Kidney glomerular epithelial cell (primary cell): ENCODE results near the gene PPM1D.
A peak's percentile ranks its signal among the peaks of the same experiment; 100 is the strongest.
"Not testable (repeated sequence)": the region's sequence is repeated elsewhere in the genome, so short reads cannot be mapped to it uniquely, and the experiment has no call there.

ENCODE experiments used
- DNase-seq: peaks from one replicate; lab custom pipeline; 2025; lab: John Stamatoyannopoulos, UW

The PPM1D gene

DNA sequence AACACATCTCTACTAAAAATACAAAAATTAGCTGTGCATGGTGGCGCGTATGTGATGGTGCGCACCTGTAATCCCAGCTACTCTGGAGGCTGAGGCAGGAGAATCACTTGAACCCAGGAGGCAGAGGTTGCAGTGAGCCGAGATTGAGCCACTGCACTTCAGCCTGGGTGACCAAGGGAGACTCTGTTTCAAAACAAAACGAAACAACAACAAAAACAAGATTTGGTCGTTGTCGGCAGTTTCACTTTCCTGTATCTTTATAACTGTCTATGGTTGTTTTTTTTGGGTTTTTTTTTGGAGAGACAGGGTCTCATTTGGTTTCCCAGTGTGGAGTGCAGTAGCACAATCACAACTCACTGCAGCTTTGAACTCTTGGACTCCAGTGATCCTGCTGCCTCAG, 68.7 kb downstream of the PPM1D start:
- DNase-seq: not testable (repeated sequence)

DNA sequence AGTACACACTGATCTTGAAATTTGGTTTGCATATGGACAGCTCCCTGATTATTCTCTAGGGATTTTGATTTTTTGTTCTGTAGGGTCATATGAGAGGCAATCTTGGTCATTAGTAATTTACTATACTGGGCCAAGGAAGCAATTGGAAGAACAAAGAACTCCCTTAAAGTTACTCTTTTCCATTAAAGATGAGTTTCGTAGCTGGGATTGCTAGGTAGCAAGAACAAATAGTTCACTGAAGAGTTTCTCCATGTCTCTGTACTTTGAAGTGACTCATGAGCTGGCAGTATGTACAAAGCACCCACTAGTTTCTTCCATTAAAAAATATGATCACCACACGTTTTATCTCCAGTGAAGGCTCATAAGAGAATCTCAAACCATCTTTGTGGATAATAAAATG, 71.5 kb downstream of the PPM1D start:
- no peak for DNase-seq

DNA sequence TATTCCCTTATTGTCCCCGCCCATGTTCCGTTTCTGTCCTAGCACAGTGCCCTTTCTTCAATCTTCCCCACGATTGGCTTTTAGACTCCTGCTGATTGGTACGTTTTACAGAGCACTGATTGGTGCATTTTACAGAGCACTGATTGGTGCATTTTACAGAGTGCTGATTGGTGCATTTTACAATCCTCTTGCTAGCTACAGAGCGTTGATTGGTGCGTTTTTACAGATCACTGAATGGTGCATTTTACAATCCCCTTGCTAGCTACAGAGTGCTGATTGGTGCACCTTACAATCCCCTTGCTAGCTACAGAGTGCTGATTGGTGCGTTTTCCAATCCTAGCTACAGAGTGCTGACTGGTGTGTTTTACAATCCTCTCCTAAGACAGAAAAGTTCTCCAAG, 74.6 kb downstream of the PPM1D start:
- not testable (repeated sequence) for DNase-seq

DNA sequence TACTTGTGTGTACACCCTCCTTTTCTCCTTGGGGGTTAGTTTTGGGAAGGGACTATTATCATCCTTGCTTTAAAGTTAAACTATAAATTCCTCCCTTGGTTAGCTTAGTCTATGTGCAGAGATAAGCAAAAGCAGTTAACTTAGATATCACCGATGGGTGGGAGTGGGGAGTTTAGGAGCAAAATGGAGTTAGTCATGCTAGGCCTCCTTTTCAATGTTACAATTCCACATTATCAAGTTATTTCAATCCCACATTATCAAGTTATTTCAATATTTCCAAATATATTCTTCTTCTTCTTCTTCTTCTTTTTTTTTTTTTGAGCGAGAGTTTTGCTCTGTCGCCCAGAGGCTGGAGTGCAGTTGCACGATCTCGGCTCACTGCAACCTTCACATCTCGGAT, 76.0 kb downstream of the PPM1D start:
- DNase-seq: no peak

DNA sequence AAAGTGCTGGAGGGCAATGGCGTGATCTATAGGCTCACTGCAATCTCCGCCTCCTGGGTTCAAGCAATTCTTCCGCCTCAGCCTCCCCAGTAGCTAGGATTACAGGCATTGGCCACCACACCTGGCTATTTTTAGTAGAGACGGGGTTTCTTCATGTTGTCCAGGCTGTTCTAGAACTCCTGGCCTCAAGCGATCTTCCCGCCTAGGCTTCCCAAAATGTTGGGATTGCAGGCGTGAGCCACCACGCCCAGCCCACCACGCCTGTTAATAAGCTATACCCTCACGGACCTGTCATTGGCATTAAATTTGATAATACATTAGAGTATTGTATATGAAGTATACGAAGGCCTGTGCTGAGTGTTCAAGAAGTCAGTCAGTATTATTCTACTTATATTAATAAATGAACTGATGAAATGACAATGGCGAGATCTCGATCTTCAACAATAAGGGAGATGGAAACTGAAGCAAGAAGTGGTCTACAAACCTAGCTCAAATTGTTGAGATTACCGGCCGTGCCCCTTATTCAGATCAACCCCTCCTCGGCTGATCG, 76.8 kb downstream of the PPM1D start:
- no peak for DNase-seq

DNA sequence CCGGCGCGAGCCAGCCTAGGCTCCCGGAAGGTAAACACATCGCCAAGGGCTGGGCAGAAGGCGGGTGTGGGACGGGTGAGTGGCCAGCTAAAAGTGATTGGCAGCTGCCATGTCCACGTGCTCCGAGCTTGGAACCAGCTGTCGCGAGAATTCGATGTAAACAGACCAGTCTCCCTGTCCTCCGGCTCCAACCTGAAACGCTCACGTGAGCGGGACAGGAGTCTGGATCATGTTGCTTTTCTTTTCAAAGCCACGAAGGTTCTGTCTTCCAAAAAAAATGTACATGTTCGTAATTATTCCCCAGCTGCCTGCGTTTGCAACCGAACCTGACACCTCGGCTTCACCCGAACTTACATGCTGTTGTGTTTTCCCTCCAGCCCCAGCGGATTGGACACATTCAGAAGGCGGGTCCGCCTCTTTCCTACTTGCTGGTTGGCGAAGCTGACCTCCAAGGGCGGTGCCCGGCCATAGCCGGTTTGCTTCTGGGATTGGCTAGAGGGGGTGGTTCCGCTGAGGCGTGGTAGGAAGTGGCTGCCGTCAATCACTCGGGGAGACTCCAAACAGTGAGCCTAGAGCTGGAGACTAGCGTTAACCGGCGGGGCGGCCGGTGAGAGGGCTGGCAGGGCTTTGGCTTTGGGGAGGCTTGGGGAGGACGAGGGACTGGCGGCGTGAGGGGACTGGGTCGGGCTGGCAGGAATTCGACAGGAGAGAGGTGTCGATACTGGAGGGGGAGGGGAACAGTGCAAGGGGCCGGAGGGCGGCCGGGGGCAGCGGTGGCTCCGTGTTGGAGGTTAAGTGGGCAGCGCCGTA, 77.5 kb downstream of the PPM1D start, which contains the start of gene BCAS3:
TSS of gene BCAS3 (plus strand) at position 544 of the 810 bp plus-strand sequence.
- peak; percentile 100 for DNase-seq

DNA sequence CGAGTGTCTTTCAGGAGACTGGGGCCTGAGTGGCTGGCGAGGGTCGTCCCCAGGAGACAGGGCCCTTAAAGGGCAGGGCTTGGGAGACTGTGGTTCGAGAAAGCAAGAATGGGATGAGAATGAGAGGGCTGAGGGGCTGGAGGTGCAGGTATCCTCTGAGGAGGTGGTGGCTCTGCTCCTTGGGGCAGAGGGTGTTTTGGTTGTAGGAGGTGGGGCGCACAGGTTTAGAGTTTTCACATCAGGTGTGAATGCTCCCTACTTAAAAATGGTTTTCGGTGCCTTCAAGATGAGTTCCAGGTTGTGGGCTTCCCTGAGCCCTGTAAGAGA, 78.1 kb downstream of the PPM1D start:
- DNase-seq: no peak

DNA sequence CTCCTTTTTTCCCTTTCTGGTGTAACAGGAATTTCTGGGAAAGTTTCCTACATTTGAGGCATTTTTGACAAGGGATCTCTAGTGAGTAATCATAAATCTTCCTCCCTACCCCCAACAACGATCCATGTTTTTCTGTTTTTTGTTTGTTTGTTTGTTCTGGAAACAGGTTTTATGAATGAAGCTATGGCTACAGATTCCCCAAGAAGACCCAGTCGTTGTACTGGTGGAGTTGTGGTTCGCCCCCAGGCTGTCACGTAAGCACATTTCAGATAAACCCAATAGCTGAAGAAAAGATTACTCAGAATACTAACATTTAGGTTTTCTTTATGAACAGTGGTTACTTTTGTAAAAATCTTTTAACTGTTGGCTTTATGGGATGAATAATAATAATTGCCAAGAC, 79.3 kb downstream of the PPM1D start:
- no peak for DNase-seq

DNA sequence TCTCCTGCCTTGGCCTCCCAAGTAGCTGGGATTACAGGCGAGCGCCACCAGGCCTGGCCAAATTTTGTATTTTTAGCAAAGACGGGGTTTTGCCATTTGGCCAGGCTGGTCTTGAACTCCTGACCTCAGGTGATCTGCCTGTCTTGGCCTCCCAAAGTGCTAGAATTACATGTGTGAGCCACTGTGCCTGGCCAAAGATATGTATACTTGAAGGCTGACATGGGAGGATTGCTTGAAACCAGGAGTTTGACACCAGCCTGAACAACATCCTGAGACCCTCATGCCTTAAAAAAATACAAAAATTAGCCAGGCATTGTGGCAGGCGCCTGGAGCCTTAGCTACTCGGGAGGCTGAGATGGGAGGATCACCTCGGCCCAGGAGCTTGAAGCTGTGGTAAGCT, 80.8 kb downstream of the PPM1D start:
- no peak for DNase-seq

DNA sequence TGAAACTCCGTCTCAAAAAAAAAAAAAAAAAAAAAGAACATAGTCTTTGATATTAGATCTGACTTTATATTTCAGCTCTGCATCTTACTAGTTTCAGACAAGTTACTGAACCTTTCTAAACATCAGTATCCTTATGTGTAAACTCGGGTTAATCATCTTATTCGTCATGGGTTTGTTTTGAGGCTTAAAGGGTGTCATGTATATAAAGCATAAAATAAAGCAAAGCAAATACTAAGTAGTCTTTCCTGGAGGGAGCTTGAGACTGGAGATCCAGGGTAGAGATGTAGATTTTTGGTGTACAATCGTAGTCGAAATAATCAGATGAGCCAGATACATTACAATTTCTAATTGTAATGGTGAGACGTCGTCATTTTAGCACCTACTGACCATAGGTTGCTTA, 85.4 kb downstream of the PPM1D start:
- no peak for DNase-seq

DNA sequence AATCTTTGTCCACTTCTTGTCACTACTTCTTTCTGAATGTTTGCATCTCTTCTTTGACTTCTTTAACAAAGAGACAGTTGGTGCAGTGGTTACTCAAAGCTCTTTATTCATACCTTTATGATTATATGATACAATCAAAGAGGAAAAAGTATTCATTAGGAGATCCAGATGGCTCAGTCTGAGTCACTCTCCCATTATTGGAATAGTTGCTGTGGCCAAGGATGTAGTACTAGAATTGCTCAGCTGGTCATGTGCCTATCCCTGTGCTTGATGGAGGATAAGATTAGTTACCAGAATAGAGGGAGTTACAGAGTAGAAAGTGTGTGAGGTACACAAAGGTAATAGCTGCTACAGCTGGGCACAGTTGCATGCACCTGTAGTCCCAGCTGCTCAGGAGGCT, 96.0 kb downstream of the PPM1D start:
- no peak for DNase-seq

DNA sequence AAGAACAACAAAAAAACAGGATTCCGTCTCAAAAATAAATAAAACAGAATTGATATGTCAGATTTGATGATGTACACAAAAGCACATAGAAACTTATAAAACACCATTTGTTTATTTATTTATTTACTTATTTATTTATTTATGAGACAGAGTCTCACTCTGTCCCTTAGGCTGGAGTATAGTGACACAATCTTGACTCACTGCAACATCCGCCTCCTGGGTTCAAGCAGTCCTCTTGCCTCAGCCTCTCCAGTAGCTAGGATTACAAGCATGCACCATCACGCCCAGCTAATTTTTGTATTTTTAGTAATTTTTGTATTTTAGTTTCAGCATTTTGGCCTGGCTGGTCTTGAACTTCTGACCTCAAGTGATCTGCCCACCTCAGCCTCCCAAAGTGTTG, 99.1 kb downstream of the PPM1D start:
- DNase-seq: no peak

DNA sequence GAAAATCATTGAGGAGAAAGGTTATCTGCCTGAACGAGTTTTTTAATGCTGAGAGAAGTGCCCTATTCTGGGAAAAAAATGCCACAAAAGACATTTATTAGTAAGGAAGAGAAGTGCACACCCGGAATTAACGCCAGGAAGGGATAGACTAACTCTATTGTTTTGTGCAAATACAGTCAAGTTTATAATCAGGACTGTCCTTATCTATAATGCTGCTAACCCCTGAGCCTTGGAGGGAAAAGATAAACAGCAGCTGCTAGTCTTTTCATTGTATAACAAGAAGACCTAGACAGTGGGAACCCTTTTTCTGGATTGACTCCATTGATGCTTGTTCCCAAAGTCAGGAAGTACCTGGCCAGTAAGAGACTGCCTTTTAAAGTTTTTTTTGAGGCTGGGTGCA, 104.2 kb downstream of the PPM1D start:
- no peak for DNase-seq

DNA sequence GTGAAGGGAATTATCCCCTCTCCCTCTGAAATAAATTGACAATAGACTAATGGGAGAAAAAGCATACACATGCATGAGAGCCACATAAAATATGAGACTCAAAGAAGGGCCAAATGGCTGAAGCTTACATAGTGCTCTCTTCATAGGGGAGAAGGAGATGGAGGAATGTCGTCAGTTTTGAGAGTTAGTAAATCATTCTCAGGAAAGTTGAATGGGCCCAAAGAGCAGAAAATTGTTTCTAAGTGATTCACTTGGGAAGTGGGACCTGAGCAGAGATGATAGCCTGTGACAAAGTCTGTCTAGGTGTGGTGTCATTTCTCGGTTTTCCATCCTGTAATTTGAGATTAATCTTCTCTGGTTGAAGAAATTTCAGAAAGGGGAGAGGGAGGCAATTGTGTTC, 112.7 kb downstream of the PPM1D start:
- DNase-seq: peak; percentile 60

DNA sequence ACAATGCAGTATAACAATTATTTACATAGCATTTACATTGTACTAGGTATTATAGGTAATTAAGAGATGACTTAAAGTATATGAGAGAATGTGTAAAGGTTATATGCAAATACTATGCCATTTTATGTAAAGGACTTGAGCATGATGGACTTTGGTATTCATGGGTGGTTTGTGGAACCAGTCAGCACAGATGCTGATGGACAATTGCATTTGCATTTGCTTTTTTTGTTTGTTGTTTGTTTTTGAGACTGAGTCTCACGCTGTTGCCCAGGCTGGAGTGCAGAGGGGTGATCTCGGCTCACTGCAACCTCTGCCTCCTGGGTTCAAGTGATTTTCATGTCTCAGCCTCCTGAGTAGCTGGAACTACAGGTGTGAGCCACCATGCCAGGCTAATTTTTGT, 113.6 kb downstream of the PPM1D start:
- DNase-seq: no peak
